ENCODE results near the gene WDR31.

WDR31 gene

DNA sequence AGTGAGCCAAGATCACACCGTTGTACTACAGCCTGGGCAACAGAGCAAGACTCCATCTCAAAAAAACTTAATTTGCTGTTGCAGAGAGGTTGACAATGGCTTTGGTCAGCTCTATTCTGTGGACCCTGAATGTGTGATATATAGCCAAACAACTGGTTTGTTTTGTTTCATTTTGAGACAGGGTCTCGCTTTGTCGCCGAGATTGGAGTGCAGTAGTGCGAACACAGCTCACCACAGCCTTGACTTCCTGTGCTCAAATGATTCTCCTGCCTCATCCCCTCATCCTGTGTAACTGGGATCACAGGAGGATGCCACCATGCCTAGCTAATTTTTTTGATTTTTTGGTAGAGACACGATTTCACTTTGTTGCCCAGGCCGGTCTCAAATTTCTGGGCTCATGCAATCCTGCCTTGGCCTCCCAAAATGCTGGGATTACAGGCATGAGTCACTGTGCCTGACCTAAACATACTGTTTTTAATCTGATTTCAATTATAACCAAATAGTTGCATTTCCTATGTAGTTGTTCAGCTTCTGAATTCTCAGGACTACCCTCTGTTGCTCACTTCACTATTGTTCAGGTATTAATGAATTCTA, 46.7 kb downstream of the WDR31 start:
- DNase-seq = no peak

DNA sequence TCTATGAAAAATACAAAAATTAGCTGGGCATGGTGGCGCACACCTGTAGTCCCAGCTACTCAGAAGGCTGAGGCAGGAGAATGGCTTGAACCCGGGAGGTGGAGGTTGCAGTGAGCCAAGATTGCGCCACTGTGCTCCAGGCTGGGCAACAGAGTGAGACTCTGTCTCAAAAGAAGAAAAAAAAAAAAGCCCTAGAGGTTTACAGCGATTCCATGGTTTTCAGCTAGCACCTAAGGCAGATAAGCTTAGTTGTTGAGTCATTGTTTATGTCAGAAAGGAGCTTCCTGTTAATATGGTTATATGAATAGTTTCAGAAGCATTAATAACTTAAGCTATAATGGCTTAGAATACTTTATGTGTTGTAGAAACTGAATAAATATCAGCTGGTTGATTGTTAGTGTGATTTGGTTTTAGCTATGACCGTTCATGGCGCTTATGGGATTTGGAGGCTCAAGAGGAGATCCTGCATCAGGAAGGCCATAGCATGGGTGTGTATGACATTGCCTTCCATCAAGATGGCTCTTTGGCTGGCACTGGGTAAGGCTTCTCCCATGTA, 49.9 kb downstream of the WDR31 start:
- DNase-seq = no peak

DNA sequence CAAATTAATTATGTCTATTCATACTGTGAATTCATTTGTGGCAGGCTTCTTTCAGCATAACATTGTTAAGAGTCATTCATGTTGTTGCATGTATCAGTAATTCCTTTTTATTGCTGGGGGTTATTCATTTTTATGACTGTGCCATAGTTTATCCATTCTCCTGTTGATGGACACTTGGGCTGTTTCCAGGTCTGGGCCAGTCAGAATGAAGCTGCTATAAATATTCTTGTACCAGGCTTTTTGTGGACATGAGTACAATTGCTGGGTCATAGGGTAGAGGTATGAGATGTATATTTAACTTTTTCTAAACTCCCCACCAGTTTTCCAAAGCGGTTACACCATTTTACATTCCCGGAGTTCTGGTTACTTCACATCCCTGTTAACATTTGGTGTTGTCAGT, 51.0 kb downstream of the WDR31 start:
- DNase-seq = no peak

- DNase-seq = no peak
Observed at GRCh38 chr9:113281356-113281755, 58.7 kb downstream of the WDR31 start.

DNA sequence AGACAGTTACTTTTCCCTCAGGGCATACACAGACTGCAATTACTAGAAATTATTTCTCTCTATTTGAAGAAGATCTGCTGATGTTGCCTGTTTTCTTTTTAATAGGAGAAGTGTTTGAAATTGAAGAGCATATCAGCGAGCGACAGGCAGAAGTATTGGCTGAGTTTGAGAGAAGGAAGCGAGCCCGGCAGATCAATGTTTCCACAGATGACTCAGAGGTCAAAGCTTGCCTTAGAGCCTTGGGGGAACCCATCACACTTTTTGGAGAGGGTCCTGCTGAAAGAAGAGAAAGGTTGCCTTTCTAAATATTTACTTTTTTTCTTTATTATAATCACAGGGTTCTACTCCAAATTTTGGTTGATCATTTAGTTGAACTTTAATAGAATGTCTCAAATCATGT, 61.2 kb downstream of the WDR31 start:
- DNase-seq = no peak

GRCh38 chr9:113275157-113276131, 64.6 kb downstream of the WDR31 start, which contains the start of the genes CDC26 and PRPF4:
TSS of gene CDC26 (minus strand) at chr9:113275572. CDS start at chr9:113272507, 3,065 bp downstream.
TSS of gene PRPF4 (plus strand) at chr9:113275658. CDS start at chr9:113275744, 86 bp downstream.
- peak; percentile 96 for DNase-seq

DNA sequence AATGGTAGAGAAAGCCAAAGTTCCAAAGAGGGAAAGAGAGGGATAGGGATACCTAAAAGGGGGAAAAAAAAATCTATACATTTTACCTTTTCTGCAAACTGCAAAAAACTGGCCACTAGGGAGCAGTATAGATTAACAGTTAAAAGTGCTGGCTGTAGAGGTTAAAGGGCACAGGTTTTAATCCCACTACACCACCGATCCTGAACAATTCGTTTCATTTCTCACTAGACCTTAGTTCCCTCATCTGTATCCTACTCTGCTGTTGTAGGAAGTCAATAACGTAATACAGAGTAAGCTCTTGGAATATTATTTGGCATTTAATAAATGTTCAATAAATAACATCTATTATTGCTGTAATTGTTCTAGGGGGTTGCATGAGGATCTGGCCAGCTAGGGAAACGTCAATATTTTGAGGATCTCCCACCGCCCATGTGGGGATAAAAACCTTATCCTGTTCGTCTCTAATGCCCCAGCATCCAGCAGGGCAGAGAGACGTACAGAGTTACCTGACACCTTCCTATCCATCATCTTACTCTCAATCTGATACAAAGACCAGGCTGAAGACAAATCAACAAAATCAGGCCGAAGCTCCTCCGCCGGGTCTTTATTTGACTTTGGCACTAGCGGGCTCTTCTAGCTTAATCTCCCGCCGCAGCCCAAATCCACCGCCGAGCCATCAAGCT, 65.5 kb downstream of the WDR31 start:
- no peak for DNase-seq

DNA sequence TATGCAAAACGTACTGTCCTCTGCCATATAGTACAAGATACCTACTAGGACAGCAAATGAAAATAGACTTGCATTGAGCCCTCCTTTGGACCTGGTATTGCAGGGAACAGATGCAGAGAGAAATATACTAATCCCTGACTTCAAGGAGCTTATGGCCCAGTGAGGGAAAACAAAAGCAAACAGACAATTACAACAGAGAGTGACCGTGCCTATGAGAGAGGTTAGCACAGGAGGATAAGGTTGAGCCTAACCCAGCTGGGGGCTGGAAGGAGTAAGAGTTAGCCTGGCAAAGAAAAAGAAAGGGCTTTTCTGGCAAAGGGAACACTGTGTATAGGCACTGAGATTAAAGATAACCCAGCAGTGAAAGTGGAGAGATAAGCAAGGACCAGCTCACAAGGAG, 70.2 kb downstream of the WDR31 start:
- no peak for DNase-seq

- DNase-seq = no peak
Observed at GRCh38 chr9:113269355-113269754, 70.7 kb downstream of the WDR31 start.

DNA sequence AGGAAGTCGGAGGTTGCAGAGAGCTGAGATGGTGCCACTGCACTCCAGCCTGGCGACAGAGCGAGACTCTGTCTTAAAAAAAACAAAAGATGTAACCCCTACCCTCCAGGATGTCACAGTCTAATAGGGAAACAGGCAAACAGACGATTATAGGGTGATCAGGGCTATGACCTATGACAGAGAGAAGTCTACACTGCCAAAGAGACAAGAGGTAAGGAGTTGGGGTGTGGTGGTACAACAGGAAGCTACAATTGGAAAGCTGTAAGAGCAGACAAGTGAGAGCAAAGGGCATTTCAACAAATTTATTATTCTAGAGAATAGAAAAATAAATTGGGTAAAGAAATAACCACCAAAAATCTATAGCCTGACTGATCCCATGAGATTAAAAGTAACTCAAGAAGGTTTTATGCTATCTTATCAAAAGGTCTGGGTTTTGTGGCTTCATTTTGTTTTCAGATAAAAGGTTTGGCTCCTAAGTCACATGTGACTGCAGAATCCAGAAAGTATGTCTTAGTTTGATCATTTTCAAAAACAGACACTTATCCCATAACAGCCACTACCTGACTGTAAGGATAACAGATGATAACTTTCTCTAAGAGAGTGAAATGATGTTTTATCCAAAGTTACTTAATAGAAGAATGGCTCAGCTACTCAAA, 72.0 kb downstream of the WDR31 start:
- DNase-seq = no peak

DNA sequence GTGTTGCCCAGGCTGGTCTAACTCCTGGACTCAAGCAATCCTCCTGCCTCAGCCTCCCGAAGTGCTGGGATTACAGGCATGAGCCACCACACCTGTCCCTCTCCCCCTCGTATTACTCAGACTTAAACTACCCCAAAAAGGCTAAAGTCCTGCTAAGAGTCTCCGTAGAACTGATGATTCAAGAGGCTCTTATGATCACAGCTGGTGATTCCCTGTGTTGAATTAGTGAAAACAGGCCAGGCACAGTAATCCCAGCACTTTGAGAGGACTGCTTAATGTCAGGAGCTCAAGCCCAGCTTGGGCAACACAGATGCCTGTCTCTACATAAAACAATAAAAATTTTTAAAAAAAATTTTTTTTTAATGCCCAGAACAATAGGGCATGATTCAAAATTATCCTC, 73.9 kb downstream of the WDR31 start:
- DNase-seq = no peak

Data from activated naive CD4-positive, alpha-beta T cell treated with anti-CD3 and anti-CD28 coated beads, Interleukin-2, amount 50 U/mL, for 16 hours (primary cell).